Activated naive CD4-positive, alpha-beta T cell treated with anti-CD3 and anti-CD28 coated beads for 36 hours (primary cell): ENCODE data around the gene HOXA3. TPM values are rescaled to one million over a fixed set of nuclear protein-coding genes. Genes with fewer than 3 reads are reported as not detected.
A peak's percentile ranks its signal among the peaks of the same experiment; 100 is the strongest.

Experiments
- CTCF ChIA-PET: fragments of 350-600 bp; sonication (Branson Sonifier 250); formaldehyde crosslinking; loops from one replicate; lab custom pipeline; 2021; ENCODE audit warnings: antibody characterized with exemption; lab: Charles Lee
- DNase-seq: peaks from one replicate; pipeline ENCODE4 v3.0.0-alpha.2; 2020
- H3K27ac Mint-ChIP-seq: one replicate; pipeline ENCODE4 v1.8.0; 2021; ENCODE audit warnings: mild to moderate bottlenecking, mixed read lengths
- H3K27me3 Mint-ChIP-seq: one replicate; pipeline ENCODE4 v1.8.0; 2021; ENCODE audit warnings: low read depth, mixed read lengths
- H3K36me3 Mint-ChIP-seq: one replicate; pipeline ENCODE4 v1.8.0; 2021; ENCODE audit warnings: low read depth, mixed read lengths
- H3K4me1 Mint-ChIP-seq: one replicate; pipeline ENCODE4 v1.8.0; 2021; ENCODE audit warnings: low read depth, mixed read lengths
- H3K4me3 Mint-ChIP-seq: one replicate; pipeline ENCODE4 v1.8.0; 2021; ENCODE audit warnings: mild to moderate bottlenecking, moderate library complexity, mixed read lengths
- H3K9me3 Mint-ChIP-seq: one replicate; pipeline ENCODE4 v1.8.0; 2021; ENCODE audit warnings: mixed read lengths
- intact Hi-C: fragments of 100-400 bp; cut with micrococcal nuclease; formaldehyde crosslinking; loops from one replicate; pipeline ENCODE4 v1.15.1; 2023
- total RNA-seq, 2 experiments: library from RNA; stranded (reverse); gene quantifications; one replicate each; pipeline ENCODE4 v1.2.3, GENCODE V29; 2021

The HOXA3 gene
- total RNA-seq, 2 experiments from 2014 or later: not detected

DNA sequence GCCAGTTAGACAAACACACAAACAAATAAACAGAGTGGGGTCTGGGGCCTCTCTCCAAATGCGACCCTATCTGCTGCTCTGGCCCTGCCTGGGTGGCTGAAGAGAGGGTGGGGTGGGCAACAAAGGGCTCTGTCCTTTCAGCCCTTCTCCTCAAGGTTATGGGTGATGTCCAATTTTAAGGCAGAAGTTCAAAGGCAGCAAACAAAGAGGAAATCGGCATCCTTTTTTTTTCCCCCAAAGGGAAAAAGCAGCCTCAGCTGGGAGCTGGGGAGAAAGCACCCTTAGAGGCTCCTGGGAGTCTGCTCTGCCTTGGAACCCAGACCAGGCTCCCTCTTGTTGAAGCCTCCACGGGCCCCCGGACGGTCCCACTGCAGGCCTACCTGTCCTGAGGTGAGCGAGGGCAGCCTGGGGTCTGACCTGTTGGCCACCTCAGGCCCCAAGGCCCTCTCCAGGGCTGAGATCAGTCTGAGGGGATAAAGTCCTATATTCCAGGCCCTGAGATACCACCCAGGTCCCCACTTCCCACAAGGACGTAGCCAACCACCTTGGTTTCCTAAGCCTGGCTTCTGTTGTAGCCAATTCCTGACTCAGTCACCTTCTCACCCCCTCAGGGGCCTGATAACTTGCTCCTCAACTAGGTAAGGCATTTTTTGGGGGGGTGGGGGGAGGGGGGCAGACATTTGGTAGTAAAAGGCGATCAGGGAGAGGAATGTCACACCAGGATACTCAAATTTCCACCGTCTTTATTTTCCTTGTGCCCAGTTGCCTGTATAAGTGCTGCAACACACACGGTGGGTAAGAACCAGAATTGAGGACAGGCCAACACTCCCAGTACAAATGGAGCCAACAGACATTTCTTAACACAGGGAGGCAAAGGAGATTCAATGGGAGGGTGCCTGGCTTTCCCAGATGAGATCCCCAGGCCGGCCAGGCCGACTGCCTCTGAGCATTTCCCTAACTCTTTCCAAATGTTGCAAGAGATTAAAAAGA is 28.3 kb upstream of the HOXA3 start:
- Mint-ChIP-seq H3K27me3 (peaks cover 74% of the 10 kb centered on the region), H3K9me3 (no peaks in the 10 kb centered on the region), H3K36me3 (no peaks in the 10 kb centered on the region), H3K4me1 (peaks cover 12% of the 10 kb centered on the region), H3K27ac (no peak overlapping the region), H3K4me3 (no peak overlapping the region)
- CTCF ChIA-PET: interaction anchor here (0.6 to 2.3 kb wide), 14 partner anchors 9 to 318 kb away, joined by 3 to 11 read pairs (median 4); no protein-coding TSS in a partner anchor
- no peak for DNase-seq
- intact Hi-C loops: no loop called here

DNA sequence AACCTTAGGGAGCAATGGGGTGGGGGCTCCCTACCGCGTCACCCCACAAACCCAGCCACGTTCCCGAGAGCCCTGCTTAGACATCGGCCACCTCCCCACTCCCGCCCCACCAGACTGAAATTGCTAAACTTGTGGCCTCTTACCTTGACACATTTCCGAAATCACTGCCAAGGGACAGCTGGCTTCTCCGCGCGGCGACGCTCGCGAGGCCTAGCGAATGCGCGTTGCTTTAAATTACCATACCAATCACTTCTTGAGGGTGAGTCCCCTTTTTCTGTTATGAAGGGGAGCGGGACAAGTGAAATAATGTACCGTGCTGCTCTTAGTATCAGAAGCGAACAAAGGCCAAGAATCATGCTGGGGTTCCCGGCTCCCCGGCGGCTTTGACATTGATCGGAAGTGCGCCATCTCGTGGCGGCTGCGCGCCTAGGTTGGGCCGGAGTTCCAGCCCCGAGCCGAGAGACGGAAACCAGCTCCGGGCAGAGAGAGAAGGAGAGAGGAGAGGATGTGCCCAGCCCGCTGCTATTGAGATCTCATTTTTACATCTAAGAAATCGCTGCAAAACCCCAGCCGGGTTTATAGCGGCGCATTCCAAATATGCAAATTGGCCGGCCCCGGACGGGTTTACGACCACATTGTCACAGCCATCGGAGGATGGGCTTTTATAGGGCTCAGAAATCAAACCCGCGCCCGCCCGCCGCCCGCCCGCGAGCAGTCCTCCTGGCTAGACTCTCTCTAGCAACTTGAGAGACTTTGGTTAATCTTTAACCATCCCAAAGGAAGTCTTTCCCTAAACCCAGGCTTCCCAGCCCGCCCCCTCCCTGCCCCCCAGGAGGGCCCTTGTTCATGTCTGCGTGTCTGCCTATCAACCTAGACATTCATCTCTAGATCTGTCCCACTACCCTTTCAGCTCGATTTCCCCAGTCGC is 27.4 kb upstream of the HOXA3 start:
- H3K4me1 Mint-ChIP-seq: peaks cover 8% of the 10 kb centered on the region
- H3K36me3 Mint-ChIP-seq: no peaks in the 10 kb centered on the region
- peak; percentile 57 for DNase-seq
- intact Hi-C loops: no loop called here
- H3K27me3 Mint-ChIP-seq: peaks cover 72% of the 10 kb centered on the region
- H3K9me3 Mint-ChIP-seq: no peaks in the 10 kb centered on the region
- H3K27ac Mint-ChIP-seq: no peak overlapping the region
- peak overlapping the region; percentile 4 for H3K4me3 Mint-ChIP-seq
- CTCF ChIA-PET: interaction anchor here (0.6 to 2.3 kb wide), 19 partner anchors 9 to 735 kb away, joined by 3 to 11 read pairs (median 4); no protein-coding TSS in a partner anchor

DNA sequence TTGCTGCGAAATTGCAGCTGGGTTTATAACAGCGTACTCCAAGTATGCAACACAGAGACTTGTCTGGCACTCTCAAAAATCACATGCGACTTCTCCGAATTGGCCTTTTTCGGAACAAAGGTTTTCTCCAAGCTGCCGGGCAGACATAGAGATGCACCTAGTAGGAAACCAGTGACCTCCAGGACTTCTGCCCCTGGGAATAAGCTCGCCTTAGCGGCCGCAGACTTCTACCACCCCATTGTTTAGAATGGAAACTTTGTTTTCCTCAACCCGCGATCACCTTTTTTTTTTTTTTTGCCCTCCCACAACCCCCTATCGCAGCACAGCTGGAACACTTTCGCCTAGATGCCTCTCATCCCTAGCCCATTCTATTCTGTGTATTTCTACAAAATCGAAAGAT is 26.6 kb upstream of the HOXA3 start:
- Mint-ChIP-seq H3K4me1 (peaks cover 8% of the 10 kb centered on the region), H3K4me3 (no peak overlapping the region), H3K27ac (no peak overlapping the region), H3K36me3 (no peaks in the 10 kb centered on the region), H3K27me3 (peaks cover 71% of the 10 kb centered on the region), H3K9me3 (no peaks in the 10 kb centered on the region)
- intact Hi-C loops: no loop called here
- CTCF ChIA-PET: interaction anchor here (0.6 to 2.3 kb wide), 20 partner anchors 8 to 1252 kb away, joined by 3 to 11 read pairs (median 4); no protein-coding TSS in a partner anchor
- no peak for DNase-seq

DNA sequence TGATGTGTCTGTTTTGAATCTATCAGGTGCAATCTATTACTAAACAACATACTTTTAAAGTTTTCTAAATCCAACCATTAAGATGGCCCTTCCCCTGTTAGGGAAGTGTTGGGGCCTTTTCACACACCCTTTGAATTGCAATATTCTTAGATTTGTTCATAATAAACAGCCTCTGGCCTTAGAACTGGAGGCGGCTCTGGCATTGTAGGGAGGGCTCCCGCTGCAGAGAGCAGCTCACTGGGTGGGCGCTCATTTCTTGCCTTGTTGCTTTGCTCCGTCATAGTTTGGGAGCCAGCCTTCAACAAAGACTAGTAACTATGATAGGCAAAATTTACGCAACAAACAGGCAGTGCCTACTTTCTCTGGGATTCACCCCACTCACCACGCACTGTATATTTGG is 26.0 kb upstream of the HOXA3 start:
- DNase-seq: no peak
- CTCF ChIA-PET: interaction anchor here (0.7 to 2.3 kb wide), 6 partner anchors 12 to 1252 kb away, joined by 3 to 11 read pairs (median 6); no protein-coding TSS in a partner anchor
- Mint-ChIP-seq H3K27me3 (peaks cover 67% of the 10 kb centered on the region), H3K4me1 (peaks cover 8% of the 10 kb centered on the region), H3K4me3 (no peak overlapping the region), H3K9me3 (no peaks in the 10 kb centered on the region), H3K36me3 (no peaks in the 10 kb centered on the region), H3K27ac (no peak overlapping the region)
- intact Hi-C loops: no loop called here

DNA sequence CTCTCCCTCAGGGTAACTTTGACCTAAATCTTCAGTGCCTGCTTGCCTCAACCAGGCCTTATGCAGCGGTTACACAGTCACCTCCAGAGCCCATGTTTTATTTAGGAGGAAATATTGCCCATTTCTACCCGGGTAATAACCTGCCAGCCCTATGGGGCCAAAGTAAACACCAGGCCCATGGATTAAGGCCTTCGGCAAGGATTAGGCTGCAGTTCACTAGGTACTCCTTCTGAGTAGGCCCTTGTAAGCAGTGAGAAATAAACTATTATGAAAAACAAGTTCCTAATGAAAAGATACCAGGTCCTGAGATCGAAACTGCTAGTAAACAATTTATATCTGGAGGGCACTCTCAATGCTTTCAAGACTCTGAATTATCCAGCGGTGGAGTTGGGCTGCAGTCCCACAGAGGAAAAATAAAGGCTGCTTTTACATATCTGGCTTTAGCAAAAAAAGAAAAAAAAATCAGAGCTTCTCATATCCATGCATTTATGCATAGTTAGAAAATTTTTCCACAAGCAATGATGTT is 25.5 kb upstream of the HOXA3 start:
- Mint-ChIP-seq H3K9me3 (no peaks in the 10 kb centered on the region), H3K4me3 (no peak overlapping the region), H3K27me3 (peaks cover 64% of the 10 kb centered on the region), H3K36me3 (no peaks in the 10 kb centered on the region), H3K27ac (no peak overlapping the region), H3K4me1 (peaks cover 7% of the 10 kb centered on the region)
- no peak for DNase-seq
- CTCF ChIA-PET: interaction anchor here (0.9 to 2.3 kb wide), 2 partner anchors 12 to 14 kb away, joined by 3 to 11 read pairs; no protein-coding TSS in a partner anchor
- intact Hi-C loops: no loop called here

DNA sequence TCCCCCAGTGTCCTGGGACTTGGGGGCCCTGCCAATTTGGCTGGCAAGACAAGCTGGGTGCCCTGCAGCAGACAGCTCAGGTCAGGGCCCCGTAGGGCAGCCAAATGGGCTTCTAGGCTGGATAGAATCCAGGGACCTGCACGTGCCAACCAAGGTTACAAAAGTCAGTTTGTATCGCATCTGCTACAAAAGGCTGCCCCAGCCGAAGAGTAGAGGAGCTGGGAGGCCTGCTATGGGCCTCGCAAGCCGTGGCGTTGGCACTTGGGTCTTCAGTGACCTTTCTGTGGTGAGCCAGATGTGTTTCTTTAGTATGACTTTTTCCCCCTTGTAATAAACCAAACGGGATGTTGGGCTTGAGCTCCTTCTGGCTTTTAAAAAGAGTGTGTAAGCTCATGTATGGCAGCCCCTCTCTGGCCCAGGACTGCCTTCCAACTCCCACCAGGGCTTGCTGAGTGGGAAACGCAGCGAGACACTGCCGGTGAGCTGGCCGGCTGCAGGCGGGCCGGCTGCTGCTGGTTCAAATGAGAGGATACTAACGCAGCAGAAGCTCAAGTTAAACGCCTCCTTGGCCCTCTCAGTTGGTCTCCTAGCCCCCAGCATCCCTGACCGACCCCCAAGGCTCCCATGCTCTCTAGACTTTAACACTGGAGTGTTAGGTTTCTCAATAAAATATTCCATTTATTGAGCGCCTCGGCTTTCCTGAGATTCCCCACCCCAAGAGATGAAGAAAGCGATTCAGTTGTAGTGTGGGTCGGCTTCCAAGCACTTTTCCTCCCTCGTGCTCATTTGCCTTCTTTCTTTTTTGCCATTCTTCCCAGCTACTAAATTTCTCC is 24.8 kb upstream of the HOXA3 start:
- no peak for DNase-seq
- peaks cover 64% of the 10 kb centered on the region for H3K27me3 Mint-ChIP-seq

DNA sequence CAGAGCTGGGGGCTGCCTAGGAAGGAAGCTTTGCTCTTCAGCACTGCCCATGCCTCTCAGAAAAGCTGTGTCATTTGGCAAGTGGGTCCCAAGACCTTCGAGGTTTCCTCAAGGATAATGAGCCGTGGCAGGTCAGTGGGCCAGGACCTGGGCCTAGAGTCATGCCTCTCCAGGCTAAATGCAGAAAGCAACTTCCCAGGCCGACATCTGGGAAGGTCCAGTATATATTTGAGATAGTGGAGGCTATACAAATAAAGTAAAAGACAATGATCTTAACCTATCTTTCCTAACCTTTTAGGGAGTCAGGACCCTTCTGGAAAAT is 24.1 kb upstream of the HOXA3 start:
- Mint-ChIP-seq H3K4me1 (peaks cover 15% of the 10 kb centered on the region), H3K36me3 (no peaks in the 10 kb centered on the region)

More for the DNA sequence above, 24.8 kb upstream of the HOXA3 start:
- H3K9me3 Mint-ChIP-seq: no peaks in the 10 kb centered on the region
- CTCF ChIA-PET: interaction anchor here (0.7 to 1.3 kb wide), 3 partner anchors 15 to 77 kb away, joined by 3 read pairs; no protein-coding TSS in a partner anchor
- peaks cover 9% of the 10 kb centered on the region for H3K4me1 Mint-ChIP-seq
- no peaks in the 10 kb centered on the region for H3K36me3 Mint-ChIP-seq
- H3K4me3 Mint-ChIP-seq: no peak overlapping the region
- intact Hi-C loops: no loop called here
- no peak overlapping the region for H3K27ac Mint-ChIP-seq

DNA sequence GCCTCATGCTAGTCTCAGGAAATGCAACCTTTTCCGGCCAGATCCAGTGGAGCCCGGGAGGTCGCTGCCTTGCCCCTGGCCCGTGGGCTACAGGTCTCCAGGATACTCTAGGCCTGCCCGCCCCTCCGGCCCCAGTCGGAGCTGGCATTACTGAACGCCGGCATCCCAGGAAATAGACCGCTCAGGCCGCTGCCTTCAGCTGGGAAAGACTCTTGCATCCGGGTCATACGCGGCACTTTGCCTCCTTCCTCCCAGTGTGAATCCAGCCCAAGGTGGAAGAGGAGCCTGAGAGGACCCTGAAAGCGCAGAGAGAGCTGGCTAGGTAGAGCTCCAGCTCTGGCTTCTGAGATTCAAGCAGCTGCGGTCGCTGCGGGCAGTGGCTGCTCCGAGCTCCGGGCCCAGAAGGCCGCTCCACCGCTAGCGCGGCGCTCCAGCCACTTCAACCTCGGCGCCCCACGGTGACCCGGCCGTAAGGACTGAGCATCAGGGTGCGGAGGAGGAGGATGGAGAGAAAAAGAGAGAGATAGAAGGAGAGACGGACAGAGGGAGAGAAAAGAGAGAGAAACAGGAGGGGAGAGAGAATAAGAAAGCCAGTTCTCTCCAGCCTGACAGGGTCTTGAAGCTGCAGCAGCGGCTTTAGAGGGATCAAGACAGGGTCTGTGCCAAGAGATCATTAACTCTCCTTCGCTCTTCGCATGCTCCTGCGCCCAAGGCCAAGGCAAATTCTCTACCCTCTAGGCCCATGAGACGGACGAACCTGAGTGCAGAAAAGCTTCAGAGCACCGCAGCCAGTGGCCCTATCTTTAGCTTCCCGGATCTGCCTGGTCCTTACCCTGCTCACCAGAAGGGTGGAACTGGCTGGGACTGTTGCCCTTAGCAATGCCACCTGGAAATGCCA is 23.5 kb upstream of the HOXA3 start:
- H3K36me3 Mint-ChIP-seq: no peaks in the 10 kb centered on the region
- CTCF ChIA-PET: interaction anchor here (1.3 to 1.6 kb wide), 2 partner anchors 19 to 27 kb away, joined by 3 to 9 read pairs; no protein-coding TSS in a partner anchor
- peaks cover 20% of the 10 kb centered on the region for H3K4me1 Mint-ChIP-seq
- H3K9me3 Mint-ChIP-seq: no peaks in the 10 kb centered on the region
- peaks cover 65% of the 10 kb centered on the region for H3K27me3 Mint-ChIP-seq
- no peak overlapping the region for H3K4me3 Mint-ChIP-seq
- intact Hi-C loops: no loop called here
- no peak overlapping the region for H3K27ac Mint-ChIP-seq
- DNase-seq: peak; percentile 3

More for the DNA sequence above, 24.1 kb upstream of the HOXA3 start:
- Mint-ChIP-seq H3K27ac (no peak overlapping the region), H3K4me3 (no peak overlapping the region), H3K27me3 (peaks cover 65% of the 10 kb centered on the region), H3K9me3 (no peaks in the 10 kb centered on the region)
- no peak for DNase-seq
- intact Hi-C loops: no loop called here
- CTCF ChIA-PET: interaction anchor here (0.7 to 1.3 kb wide), 2 partner anchors 18 to 78 kb away, joined by 3 read pairs; no protein-coding TSS in a partner anchor

DNA sequence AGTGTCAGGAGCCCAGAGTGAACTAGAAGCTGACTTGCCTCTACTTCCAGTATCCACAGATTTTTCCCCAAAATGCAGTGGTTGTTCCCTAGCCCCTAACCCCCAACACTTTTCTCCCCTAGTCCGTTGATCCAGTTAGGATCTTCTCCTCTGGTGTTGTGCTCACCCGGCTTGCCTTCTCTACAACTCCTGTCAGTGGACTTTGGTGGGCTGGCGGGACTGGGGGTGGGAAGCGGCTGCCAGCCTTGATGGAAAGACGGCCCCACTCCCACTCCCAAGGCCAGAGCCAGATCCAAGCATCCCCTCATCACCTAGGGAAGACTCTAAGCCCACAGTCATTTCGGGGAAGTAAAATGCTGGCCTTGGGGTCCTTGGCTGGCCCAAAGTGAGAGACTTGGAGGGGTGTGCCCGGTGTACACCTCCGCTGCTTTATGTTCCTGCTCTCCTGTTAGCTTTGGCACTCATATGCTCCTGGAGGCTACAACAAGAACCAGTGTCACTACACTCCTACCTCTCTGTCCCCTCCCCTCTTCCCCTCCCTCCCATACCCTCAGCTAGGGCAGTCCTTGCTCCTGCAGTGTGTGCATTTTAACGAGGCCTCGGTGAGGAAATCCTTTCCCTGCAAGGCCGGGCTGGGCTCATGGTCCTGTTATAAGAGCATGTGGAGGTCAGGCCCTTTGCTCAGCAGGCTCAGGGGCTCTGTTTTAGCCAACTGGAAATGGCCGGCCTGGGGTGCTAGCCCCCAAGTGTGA is 22.7 kb upstream of the HOXA3 start:
- no peaks in the 10 kb centered on the region for H3K36me3 Mint-ChIP-seq
- CTCF ChIA-PET: interaction anchor here (0.7 to 1.6 kb wide), 2 partner anchors 26 to 493 kb away, joined by 3 to 9 read pairs; no protein-coding TSS in a partner anchor
- peaks cover 20% of the 10 kb centered on the region for H3K4me1 Mint-ChIP-seq
- peak; percentile 2 for DNase-seq
- H3K27ac Mint-ChIP-seq: no peak overlapping the region
- intact Hi-C loops: loop anchor here (1.0 to 5.0 kb wide), 2 partner anchors 9 to 67 kb away; partner anchors contain the start of gene EVX1
- peaks cover 68% of the 10 kb centered on the region for H3K27me3 Mint-ChIP-seq
- H3K4me3 Mint-ChIP-seq: peak overlapping the region; percentile 21
- H3K9me3 Mint-ChIP-seq: no peaks in the 10 kb centered on the region
